ENCODE measurements around the gene TACC2. TPM values are rescaled to one million over a fixed set of nuclear protein-coding genes. Genes with fewer than 3 reads are reported as not detected.

Gene TACC2
- total RNA-seq, 4 donors from 2014 or later = 31.0 to 52.5 (median 42.2) TPM

DNA sequence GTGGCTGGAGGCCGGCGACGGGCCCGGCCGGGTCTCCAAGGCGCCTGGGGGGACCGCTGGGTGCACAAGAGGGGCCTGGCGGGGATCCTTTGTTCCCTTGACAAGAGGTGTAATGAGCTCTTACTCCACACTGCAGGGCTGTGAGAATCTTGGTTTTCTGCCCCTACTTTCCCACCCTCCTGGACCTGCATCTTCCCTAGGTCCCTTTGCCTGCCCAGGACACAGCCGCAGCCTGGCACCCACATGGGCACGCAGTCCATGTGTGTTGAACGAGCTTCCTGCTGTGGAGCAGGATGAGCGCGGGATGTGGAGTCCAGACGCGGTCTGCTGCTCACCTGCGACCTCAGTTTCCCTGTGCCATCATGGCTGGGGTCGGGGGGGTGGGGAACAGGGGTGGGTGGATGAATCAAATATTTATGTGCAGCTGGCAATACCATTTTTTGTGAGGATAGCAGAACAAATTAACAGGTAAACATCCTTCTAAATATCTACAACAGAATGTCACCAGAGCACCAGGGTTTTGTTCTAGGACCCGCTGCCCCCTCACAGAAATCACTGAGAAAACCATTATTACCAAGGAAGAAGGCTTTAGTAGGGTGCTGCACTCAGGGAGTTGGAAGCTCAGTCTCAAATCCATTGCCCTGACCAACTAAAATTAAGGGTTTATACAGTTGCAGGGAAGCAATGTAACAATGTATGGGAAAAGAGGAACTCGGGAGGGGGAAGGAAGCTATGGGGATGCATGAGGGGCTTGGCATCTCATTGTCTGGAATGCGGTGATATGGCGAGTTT is 13.5 kb upstream of the TACC2 start:
- H3K27ac ChIP-seq = peak overlapping the region; percentile 89 to 99 (median 94)
- peaks cover 0 to 20% (median 0%) of the 10 kb centered on the region in 3 donors for H3K36me3 ChIP-seq
- 39 to 51% methylated on average over 16 to 18 of the region's 21 CpGs for WGBS, 2 donors
- H3K4me3 ChIP-seq = peak overlapping the region; percentile 70 to 100 (median 84)
- TF ChIP-seq EP300 (IDR thresholded peaks at IDR 0.05) = no peak
- TF ChIP-seq POLR2A (IDR thresholded peaks at IDR 0.05) = no peak
- TF ChIP-seq, protein P1, sequence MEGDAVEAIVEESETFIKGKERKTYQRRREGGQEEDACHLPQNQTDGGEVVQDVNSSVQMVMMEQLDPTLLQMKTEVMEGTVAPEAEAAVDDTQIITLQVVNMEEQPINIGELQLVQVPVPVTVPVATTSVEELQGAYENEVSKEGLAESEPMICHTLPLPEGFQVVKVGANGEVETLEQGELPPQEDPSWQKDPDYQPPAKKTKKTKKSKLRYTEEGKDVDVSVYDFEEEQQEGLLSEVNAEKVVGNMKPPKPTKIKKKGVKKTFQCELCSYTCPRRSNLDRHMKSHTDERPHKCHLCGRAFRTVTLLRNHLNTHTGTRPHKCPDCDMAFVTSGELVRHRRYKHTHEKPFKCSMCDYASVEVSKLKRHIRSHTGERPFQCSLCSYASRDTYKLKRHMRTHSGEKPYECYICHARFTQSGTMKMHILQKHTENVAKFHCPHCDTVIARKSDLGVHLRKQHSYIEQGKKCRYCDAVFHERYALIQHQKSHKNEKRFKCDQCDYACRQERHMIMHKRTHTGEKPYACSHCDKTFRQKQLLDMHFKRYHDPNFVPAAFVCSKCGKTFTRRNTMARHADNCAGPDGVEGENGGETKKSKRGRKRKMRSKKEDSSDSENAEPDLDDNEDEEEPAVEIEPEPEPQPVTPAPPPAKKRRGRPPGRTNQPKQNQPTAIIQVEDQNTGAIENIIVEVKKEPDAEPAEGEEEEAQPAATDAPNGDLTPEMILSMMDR (IDR thresholded peaks at IDR 0.05) = peak in 3 of 5 experiments; percentile 75 to 85 (median 83)
- peaks cover 0 to 25% (median 11%) of the 10 kb centered on the region in 4 donors for H3K4me1 ChIP-seq
- H3K9me3 ChIP-seq = no peaks in the 10 kb centered on the region
- H3K27me3 ChIP-seq = no peaks in the 10 kb centered on the region
- no peak for DNase-seq (ENCODE audit: low spot score in 2 of 2)

DNA sequence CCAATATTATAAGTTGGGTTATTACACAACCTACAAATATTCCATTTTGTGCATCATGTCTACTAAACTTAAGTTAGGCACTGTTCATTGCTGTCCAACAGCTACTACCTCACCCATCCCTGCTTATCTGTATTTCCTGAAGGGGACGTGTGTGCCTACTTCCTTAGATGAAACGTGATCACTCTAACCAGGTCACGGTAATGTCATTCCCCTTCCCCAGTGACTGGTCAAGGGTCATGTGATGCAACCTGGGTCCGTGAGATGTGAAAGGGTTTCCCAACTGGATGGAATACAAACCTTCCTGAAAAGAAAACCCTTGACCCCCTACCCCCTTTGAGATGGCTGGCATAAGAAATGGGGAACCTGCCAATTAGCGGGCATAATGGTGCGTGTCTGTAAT is 12.4 kb upstream of the TACC2 start:
- Histone ChIP-seq H3K27ac (no peak overlapping the region), H3K27me3 (no peaks in the 10 kb centered on the region), H3K4me3 (no peak overlapping the region), H3K4me1 (peaks cover 0 to 25% (median 11%) of the 10 kb centered on the region in 4 donors), H3K9me3 (no peaks in the 10 kb centered on the region), H3K36me3 (peaks cover 0 to 9% (median 0%) of the 10 kb centered on the region in 3 donors)
- no peak for TF ChIP-seq EP300 (IDR thresholded peaks at IDR 0.05)
- TF ChIP-seq, protein P1 (IDR thresholded peaks at IDR 0.05) = no peak
- no peak for TF ChIP-seq POLR2A (IDR thresholded peaks at IDR 0.05)
- WGBS, 2 donors = 94 to 96% methylated on average over 6 of the region's 6 CpGs
- no peak for DNase-seq (ENCODE audit: low spot score in 2 of 2)

DNA sequence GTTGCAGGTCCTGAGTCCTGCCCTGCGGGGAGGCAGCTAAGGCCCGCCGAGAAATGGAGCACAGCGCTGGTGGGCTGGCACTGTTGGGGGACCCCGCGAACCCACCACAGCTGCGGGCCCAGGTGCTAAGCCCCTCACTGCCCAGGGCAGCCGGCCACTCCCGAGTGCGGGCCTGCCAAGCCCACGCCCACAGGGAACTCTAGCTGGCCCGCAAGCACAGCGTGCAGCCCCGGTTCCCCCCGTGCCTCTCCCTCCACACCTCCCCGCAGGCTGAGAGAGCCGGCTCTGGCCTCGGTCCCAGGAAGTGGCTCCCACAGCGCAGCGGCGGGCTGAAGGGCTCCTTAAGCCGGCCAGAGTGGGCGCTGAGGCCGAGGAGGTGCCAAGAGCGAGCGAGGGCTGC is 10.5 kb upstream of the TACC2 start:
- Histone ChIP-seq H3K4me3 (no peak overlapping the region), H3K4me1 (peaks cover 0 to 15% (median 6%) of the 10 kb centered on the region in 4 donors), H3K27me3 (no peaks in the 10 kb centered on the region), H3K27ac (no peak overlapping the region), H3K9me3 (peaks cover 0 to 1% (median 0%) of the 10 kb centered on the region in 4 donors), H3K36me3 (no peaks in the 10 kb centered on the region)
- 97 to 98% methylated on average over 16 to 24 of the region's 26 CpGs for WGBS, 2 donors
- DNase-seq (ENCODE audit: low spot score in 2 of 2) = no peak
- TF ChIP-seq EP300 (IDR thresholded peaks at IDR 0.05) (no peak), POLR2A (IDR thresholded peaks at IDR 0.05) (no peak)

DNA sequence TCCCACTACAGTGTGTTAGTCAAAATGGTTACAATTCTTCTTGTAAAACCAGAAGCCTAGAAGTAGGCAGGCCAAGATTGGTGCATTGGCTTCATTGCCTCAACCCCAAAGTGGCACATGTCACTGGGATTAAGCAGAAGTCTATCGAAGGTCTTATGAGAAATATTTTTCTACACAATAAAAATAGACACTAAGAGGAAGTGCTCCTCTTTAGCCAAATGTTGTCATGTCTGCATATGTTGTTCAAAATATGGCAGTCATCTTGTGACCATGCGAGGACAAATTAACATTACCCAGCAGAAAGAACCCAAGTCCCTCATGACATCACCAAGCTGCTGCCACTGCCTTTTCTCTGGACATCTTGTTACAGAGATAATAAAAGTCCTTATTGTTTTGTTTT is 7.6 kb upstream of the TACC2 start:
- H3K27ac ChIP-seq = no peak overlapping the region
- 75 to 81% methylated on average over 2 of the region's 2 CpGs for WGBS, 2 donors
- DNase-seq (ENCODE audit: low spot score in 2 of 2) = no peak
- no peaks in the 10 kb centered on the region for H3K27me3 ChIP-seq
- H3K4me3 ChIP-seq = no peak overlapping the region
- peaks cover 0 to 16% (median 1%) of the 10 kb centered on the region in 4 donors for H3K9me3 ChIP-seq
- TF ChIP-seq, protein P1 (IDR thresholded peaks at IDR 0.05) = no peak
- TF ChIP-seq EP300 (IDR thresholded peaks at IDR 0.05) (no peak), POLR2A (IDR thresholded peaks at IDR 0.05) (no peak)
- H3K4me1 ChIP-seq = no peaks in the 10 kb centered on the region
- no peaks in the 10 kb centered on the region for H3K36me3 ChIP-seq

DNA sequence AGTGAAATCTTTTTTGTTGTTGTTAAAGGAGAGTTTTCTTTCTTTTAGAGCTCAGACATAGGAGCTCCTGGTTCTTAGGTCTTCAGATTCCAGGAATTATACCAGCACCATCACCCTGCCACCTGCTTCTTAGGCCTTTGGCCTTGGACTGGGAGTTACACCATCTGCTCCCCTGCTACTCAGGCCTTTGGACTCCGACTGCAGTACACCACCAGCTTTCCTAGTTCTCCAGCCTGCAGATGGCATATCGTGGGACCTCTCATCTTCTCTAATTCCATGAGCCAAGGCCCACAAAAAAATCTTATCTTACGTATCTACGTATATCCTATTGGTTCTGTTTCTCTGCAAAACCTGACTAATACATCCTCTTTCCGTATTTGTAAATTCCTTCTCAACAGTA is 5.1 kb upstream of the TACC2 start:
- Histone ChIP-seq H3K27me3 (no peaks in the 10 kb centered on the region), H3K4me3 (no peak overlapping the region), H3K27ac (no peak overlapping the region), H3K36me3 (no peaks in the 10 kb centered on the region), H3K4me1 (no peaks in the 10 kb centered on the region), H3K9me3 (peaks cover 0 to 16% (median 1%) of the 10 kb centered on the region in 4 donors)
- DNase-seq (ENCODE audit: low spot score in 2 of 2) = no peak
- TF ChIP-seq, protein P1 (IDR thresholded peaks at IDR 0.05) = no peak
- TF ChIP-seq POLR2A (IDR thresholded peaks at IDR 0.05) = no peak
- no peak for TF ChIP-seq EP300 (IDR thresholded peaks at IDR 0.05)
- WGBS, 2 donors = 91 to 93% methylated on average over 5 of the region's 5 CpGs

All from tibial nerve (tissue), 4 donors.